ENCODE data around the gene LRFN5.
"Not testable (repeated sequence)": the region's sequence is repeated elsewhere in the genome, so short reads cannot be mapped to it uniquely, and the experiment has no call there.

The LRFN5 gene

GRCh38 chr14:41636492-41637392 lies 30.1 kb downstream of the LRFN5 start:
- no peak for DNase-seq

DNA sequence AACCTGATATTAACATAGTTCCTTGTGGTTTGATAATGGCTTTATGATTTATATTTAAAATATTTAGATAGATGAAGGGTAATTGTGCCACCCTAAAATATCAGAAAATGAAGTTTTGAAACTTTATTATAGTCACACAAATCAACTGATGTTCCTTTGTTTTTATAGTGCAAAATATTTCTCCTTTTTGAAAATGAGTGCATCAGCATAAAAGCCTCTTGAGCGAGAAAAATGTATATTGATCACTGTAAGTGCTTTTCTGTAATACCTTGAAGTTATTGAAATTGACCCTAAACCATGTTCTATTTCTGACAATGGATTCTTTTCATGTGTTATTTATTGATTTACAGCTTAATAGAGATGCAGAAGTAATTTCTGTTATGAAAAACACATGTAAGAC lies 35.0 kb downstream of the LRFN5 start:
- no peak for DNase-seq

DNA sequence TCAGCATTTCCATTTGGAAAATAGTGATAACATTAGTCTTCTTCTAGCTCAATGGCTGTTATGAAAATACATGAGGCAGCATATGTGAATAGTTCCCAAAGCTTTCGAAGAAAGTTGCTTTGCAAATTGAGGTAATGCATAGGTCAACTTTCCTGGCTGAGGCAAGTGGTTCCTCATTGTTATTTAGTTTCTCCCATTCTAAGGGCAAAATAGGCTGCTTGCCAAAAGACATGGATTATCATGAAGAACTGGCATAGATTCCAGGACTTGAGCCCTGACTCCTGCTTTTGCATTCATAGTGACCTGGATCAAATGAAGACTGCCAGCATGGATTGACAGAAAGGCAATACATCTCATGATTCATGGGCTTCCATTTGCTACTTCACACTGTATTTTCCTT lies 35.7 kb downstream of the LRFN5 start:
- no peak for DNase-seq

DNA sequence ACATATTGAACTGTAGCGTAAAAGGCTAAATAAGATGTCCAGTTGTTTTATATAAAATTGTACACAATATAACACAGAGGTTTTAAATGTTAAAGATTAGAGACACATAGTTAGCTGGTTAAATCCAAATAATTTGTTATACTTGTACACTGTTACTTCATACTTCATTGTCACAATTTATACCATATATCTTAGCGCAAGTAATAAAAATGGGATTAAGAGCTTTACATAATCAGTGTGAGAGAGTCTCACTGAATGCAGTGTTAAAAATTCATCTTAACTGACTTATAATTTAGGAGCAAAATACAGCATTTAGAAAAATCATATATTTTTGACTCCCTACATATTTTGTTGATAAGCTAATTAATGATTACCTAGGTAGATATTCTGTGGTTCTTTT lies 36.1 kb downstream of the LRFN5 start:
- DNase-seq: no peak

DNA sequence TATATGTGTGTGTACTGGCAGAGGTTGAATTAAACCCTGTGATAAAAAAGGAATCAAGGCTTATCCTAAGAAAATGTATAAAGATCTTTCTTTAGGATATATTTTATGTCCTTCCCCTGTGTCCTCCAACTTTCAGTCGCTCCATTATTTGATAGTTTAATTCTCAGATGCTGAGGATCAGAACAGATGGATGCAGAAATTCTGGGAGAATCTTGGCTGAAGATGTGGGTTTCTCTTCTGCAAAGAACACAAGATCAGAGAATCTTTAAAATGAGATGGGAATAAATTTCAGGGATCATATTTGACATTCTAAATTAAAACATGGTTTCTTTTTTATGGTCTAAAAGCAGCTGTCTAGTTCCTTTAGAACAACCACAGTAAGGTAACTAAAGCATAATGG lies 37.9 kb downstream of the LRFN5 start:
- DNase-seq: no peak

DNA sequence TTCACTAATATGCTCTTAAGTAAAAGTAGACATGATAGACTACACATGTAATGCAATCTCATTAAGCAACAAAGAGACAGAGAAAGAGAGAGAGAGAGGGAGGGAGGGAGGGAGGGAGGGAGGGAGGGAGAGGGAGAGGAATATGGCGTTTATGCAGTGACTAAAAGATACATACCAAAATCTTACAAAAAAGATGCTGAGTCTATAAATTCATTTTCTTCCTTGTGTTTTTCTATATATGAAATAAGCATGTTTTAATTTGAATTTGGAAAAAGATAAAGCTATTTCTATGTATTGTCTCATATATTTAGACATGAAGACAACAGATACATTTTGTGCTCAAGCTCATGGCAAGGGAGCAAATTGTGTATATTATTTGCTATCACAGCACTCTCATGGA lies 44.1 kb downstream of the LRFN5 start:
- no peak for DNase-seq

GRCh38 chr14:41654196-41654595 lies 47.5 kb downstream of the LRFN5 start:
- no peak for DNase-seq

GRCh38 chr14:41662780-41663472 lies 56.2 kb downstream of the LRFN5 start:
- no peak for DNase-seq

DNA sequence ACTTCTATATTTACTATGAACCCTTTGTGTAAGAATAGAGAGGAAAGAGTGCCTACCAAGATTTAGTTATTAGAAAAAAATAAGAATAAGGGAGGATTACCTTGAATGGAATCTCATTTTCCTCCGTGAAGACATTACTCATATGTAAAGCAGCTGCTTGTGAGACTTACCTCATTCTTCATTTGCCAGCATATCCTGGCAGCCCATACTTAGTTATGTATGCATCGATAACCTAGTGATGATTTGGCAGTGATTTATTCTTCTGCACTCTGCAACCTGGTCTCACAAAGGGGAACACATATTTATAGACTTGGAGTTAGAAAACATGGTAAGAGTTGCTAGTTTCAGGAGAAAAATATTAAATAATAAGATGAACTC lies 56.8 kb downstream of the LRFN5 start:
- no peak for DNase-seq

DNA sequence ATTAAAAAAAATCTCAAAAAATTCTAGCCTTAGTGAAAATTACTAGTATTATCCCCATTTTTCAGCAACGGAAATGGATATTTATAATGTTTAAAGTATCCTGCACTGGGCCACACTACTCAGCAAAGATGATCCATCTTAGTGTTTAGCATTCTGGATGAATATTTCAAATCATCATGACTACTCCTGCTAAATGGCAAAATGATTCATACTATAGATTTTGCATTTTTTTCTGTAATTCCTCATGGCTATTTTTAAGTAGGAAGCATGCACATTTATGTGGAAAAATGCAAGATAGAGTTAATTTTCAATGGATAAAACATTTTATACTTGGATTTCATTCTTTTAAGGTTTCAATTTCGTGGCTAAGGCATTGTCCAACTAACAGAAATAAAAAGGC lies 59.6 kb downstream of the LRFN5 start:
- DNase-seq: no peak

DNA sequence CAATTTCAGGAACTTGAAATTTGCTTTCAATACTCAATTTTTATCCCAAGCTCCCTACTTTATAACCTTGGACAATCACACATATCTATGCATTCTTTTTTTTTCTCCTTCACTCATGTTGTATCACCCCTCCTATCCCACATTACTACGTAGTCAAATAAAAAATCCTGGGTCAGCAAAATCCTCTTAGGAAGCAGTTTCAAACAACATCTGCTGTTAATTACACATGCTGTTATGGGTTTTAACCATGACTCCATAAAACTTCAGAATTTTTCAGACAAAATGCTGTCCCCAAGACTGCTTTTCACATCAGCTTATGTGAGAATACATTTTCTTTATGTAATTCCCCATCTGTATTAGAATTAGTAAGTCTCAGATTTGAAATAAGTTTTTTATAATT lies 61.7 kb downstream of the LRFN5 start:
- no peak for DNase-seq

DNA sequence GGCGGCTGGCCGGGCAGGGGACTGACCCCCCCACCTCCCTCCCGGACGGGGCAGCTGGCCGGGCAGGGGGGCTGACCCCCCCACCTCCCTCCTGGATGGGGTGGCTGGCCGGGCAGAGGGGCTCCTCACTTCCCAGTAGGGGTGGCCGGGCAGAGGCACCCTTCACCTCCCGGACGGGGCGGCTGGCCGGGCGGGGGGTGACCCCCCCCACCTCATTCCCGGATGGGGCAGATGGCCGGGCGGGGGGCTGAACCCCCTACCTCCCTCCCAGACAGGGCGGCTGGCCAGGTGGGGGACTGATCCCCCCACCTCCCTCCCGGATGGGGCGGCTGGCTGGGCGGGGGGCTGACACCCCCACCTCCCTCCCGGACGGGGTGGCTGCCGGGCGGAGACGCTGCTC lies 66.9 kb downstream of the LRFN5 start:
- not testable (repeated sequence) for DNase-seq

DNA sequence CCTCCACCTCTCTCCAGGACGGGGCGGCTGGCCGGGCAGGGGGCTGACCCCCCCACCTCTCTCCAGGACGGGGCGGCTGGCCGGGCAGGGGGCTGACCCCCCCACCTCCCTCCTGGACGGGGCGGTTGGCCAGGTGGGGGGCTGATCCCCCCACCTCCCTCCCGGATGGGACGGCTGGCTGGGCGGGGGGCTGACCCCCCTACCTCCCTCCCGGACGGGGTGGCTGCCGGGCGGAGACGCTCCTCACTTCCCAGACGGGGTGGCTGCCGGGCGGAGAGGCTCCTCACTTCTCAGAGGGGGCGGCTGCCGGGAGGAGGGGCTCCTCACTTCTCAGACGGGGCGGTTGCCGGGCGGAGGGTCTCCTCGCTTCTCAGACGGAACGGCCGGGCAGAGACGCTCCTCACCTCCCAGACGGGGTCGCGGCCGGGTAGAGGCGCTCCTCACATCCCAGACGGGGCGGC lies 67.9 kb downstream of the LRFN5 start:
- not testable (repeated sequence) for DNase-seq

GRCh38 chr14:41699486-41699885 lies 92.8 kb downstream of the LRFN5 start:
- no peak for DNase-seq

DNA sequence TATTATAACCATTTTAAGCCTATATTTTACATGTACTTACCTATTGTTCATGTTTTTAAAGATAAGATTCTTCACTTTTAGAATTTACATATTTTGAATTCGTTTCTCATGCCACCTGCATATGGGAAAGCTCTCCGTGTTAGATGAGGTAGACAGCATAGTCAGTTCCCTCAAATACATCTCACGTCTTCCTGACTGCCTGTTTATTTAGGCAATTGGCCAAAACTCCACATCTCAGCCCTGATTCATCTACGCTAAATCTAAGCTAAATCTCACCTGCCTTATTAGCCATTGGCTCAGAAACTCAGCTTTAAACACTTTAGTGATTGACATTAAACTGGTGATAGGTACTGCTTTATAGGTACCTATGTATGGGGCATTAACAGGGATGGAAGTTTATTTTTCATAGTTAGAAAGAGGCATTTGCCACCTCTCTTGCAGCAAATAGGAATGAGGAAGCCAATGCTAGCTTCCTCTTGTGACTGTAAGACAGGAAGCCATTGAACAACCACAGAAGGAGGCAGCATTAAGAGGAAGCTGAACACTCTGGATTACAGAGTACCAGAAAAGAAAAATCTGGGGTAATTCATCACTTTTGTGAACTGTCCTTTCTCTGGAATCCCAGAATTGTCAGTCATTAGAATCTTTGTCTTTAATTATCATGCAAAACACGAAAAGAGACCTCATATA lies 111.9 kb downstream of the LRFN5 start:
- no peak for DNase-seq

- no peak for DNase-seq
Observed at GRCh38 chr14:41739203-41739602, 132.5 kb downstream of the LRFN5 start.

DNA sequence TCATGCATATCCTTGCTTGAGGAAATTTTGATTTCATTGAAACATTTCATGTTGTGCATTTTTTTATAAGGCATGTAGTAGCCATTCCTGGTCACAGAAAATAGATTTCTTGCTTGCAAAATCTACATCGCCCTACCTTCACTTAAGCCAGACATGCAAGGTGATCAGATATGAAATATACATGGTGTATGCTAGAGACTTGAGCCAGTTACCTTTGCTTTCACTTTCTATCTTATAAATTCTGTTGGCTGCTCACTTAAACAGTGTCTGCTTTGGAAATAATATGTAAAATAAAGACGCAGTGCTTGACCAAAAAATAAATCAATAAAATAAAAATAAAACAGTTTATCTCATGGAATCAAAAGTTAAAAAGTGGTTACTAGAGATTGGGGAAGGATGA lies 136.5 kb downstream of the LRFN5 start:
- DNase-seq: no peak

DNA sequence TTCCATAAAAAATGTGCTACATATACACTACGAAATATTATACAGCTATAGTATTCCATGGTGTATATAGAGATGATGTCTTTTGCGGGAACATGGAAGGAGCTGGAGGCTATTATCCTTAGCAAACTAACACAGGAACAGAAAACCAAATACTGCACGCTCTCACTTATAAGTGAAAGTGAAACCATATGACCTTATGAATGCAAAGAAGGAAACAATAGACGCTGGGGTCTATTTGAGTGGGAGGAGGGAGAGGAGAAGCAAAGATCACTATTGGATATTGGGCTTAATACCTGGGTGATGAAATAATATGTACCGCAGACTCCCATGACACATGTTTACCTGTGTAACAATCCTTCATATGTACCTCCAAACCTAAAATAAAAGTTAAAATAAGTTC lies 142.8 kb downstream of the LRFN5 start:
- DNase-seq: no peak

DNA sequence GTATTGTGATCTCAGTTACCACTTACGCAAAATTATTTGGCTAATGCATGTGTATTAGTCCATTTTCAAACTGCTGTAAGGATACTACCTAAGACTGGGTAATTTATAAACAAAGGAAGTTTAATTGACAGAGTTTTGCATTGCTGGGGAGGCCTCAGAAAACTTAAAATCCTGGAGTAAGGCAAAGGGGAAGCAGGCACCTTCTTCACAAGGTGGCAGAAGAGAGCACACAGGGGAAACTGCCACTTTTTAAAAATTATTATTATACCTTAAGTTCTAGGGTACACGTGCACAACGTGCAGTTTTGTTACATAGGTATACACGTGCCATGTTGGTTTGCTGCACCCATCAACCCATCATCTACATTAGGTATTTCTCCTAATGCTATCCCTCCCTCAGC lies 143.9 kb downstream of the LRFN5 start:
- not testable (repeated sequence) for DNase-seq

- DNase-seq: no peak
Observed at GRCh38 chr14:41758011-41758665, 151.5 kb downstream of the LRFN5 start.

DNA sequence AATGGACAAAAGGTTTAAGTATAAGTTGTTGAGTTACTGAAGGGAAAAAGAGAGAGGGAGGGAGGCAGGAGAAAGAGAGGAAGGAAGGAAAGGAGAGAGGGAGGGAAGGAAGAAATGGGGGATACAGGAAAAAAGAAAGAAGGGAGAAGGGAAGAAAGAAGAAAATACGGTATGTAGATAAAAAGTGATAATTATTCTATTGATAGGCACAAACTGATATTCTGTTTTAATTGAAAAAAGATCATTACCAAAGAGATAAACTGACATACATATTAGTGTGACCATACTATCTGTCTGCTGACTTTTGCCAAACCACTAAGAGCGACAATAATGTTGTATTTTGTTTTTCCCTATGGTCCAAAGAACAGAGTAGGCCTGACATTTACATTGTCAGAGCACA lies 154.5 kb downstream of the LRFN5 start:
- DNase-seq: no peak

DNA sequence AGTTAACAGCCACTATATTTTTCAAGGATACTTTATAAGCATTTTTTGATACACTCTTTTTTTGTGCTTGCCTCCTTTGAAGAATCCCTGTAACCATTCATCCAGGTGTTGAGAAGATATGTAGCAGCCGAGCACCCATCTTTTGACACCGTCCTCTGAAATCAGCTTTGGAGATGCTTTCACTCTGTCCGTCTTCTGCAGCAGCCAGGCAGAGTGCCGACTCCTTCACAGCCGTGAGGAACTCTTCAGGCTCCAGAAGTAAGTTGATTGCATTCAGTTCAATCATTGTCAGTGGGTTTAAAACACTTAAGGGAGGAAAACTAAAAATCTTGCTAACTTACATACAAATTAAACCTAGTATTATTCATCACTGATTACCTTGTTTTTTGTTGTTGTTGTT lies 160.1 kb downstream of the LRFN5 start:
- DNase-seq: no peak

Data from right kidney (tissue), 1 donor.